WTC11 (cell line): ENCODE data around the gene B4GALT6.

Source experiments
- ATF1 ChIP-seq: sonication (generic); formaldehyde crosslinking; IDR thresholded peaks from 2 replicates; pipeline ENCODE4 v1.8.1; 2023; ENCODE audit warnings: mild to moderate bottlenecking, moderate library complexity, missing genetic modification reagents
- ATF2 ChIP-seq: sonication (generic); formaldehyde crosslinking; IDR thresholded peaks from 2 replicates; pipeline ENCODE4 v1.8.1; 2022; ENCODE audit warnings: low read depth, missing genetic modification reagents, borderline replicate concordance
- CTCF ChIP-seq: fragments of 200-600 bp; IDR thresholded peaks from 2 replicates; pipeline ENCODE4 v1.8.0; 2022; ENCODE audit warnings: antibody characterized with exemption
- EMX1 ChIP-seq: fragments of 250-450 bp; sonication (Bioruptor Pico); IDR thresholded peaks from 2 replicates; pipeline ENCODE4 v1.8.0; 2021; ENCODE audit warnings: mild to moderate bottlenecking
- TP53 ChIP-seq: sonication (generic); formaldehyde crosslinking; IDR thresholded peaks from 2 replicates; pipeline ENCODE4 v1.8.1; 2023; ENCODE audit warnings: mild to moderate bottlenecking, missing genetic modification reagents
- USF1 ChIP-seq: sonication (generic); formaldehyde crosslinking; IDR thresholded peaks from 2 replicates; pipeline ENCODE4 v1.8.0; 2022; ENCODE audit warnings: mild to moderate bottlenecking, missing genetic modification reagents
- ZNF121 ChIP-seq: sonication (generic); formaldehyde crosslinking; IDR thresholded peaks from 2 replicates; pipeline ENCODE4 v1.8.0; 2023; ENCODE audit warnings: missing genetic modification reagents

- TF ChIP-seq CTCF (no peak), USF1 (CRISPR knock-in tag) (no peak), EMX1 (no peak), ATF2 (CRISPR knock-in tag) (no peak), ATF1 (no peak), ZNF121 (no peak), TP53 (CRISPR knock-in tag) (no peak)
Observed at GRCh38 chr18:31658670-31659575, 25.5 kb downstream of the B4GALT6 start.
